ENCODE results near the gene GATAD2A. TPM values are rescaled to one million over a fixed set of nuclear protein-coding genes. Genes with fewer than 3 reads are reported as not detected.

The GATAD2A gene
- total and polyA plus RNA-seq, 2 donors (not counting 1 experiment from before 2014, with no cell fraction given), result 31.7 to 63.5 TPM

DNA sequence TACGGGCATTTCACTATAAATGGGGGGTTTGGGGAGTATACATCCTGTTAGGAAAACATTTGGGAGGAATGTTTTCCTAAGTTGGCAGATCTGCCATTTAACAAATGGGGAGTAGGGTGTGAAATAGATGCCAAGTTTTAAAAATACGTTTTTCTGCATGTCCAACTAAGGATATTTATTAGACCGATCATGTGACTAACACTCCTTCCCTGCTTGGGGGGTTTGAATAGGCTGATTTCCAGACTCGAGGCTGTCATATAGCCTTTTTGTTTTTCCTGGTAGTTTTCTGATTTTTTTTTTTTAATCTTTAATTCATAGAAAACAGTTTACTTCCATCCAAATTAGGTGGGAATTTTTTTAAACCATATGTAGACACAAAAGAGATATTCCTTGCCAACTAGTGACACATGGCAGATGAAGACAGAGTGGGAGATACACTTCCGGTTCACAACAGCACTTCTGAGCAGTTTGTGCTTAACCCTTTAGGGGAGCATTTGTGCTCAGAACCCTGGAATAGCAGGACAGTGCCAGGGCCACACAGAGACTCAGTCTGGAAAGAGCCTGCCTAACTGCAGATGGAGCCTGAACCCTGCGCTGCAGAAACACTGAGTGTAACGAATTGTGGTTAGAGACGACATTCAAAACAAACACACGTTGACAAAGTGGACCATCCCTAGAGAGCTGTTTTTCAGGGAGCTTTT lies 5.6 kb upstream of the GATAD2A start:
- Histone ChIP-seq H4K20me1 (ENCODE audit: control insufficient read depth, extremely low read depth, insufficient read depth, low read length) (no peaks in the 10 kb centered on the region), H3K4me2 (ENCODE audit: extremely low read depth, insufficient read depth, low read length) (peak overlapping the region; percentile 48), H3K79me2 (ENCODE audit: control insufficient read depth, insufficient read depth, low read length) (peaks cover 16% of the 10 kb centered on the region), H3K27me3 (ENCODE audit: control insufficient read depth, insufficient read depth, low read length) (no peaks in the 10 kb centered on the region), H3K9ac (ENCODE audit: insufficient read depth, low read length) (no peak overlapping the region), H3K27ac (ENCODE audit: insufficient read depth, low read length) (no peak overlapping the region), H3K4me3 (replicated peaks in 1 of 4; ENCODE audit: control extremely low read depth in 1 of 4, insufficient read depth in 1 of 4, low read depth in 3 of 4, low read length in 4 of 4) (no peak overlapping the region), H3K4me1 (ENCODE audit: control insufficient read depth, extremely low read depth, insufficient read depth, low read length) (peaks cover 20% of the 10 kb centered on the region), H3K36me3 (ENCODE audit: control insufficient read depth, insufficient read depth, low read length) (no peaks in the 10 kb centered on the region), H2AFZ (ENCODE audit: low read length) (peak overlapping the region; percentile 45), H3K9me3 (ENCODE audit: control insufficient read depth, insufficient read depth, low read depth, low read length) (no peaks in the 10 kb centered on the region)
- TF ChIP-seq, protein P1, sequence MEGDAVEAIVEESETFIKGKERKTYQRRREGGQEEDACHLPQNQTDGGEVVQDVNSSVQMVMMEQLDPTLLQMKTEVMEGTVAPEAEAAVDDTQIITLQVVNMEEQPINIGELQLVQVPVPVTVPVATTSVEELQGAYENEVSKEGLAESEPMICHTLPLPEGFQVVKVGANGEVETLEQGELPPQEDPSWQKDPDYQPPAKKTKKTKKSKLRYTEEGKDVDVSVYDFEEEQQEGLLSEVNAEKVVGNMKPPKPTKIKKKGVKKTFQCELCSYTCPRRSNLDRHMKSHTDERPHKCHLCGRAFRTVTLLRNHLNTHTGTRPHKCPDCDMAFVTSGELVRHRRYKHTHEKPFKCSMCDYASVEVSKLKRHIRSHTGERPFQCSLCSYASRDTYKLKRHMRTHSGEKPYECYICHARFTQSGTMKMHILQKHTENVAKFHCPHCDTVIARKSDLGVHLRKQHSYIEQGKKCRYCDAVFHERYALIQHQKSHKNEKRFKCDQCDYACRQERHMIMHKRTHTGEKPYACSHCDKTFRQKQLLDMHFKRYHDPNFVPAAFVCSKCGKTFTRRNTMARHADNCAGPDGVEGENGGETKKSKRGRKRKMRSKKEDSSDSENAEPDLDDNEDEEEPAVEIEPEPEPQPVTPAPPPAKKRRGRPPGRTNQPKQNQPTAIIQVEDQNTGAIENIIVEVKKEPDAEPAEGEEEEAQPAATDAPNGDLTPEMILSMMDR (conservative IDR thresholded peaks at IDR 0.05 in 1 of 2, IDR thresholded peaks at IDR 0.05 in 1 of 2; ENCODE audit: low read depth in 1 of 2, low read length in 2 of 2), result no peak
- no peak for TF ChIP-seq EZH2 (IDR thresholded peaks at IDR 0.05; ENCODE audit: low read length, missing control alignments)
- peak; percentile 41 to 48 for DNase-seq (ENCODE audit: low read depth in 2 of 2)

DNA sequence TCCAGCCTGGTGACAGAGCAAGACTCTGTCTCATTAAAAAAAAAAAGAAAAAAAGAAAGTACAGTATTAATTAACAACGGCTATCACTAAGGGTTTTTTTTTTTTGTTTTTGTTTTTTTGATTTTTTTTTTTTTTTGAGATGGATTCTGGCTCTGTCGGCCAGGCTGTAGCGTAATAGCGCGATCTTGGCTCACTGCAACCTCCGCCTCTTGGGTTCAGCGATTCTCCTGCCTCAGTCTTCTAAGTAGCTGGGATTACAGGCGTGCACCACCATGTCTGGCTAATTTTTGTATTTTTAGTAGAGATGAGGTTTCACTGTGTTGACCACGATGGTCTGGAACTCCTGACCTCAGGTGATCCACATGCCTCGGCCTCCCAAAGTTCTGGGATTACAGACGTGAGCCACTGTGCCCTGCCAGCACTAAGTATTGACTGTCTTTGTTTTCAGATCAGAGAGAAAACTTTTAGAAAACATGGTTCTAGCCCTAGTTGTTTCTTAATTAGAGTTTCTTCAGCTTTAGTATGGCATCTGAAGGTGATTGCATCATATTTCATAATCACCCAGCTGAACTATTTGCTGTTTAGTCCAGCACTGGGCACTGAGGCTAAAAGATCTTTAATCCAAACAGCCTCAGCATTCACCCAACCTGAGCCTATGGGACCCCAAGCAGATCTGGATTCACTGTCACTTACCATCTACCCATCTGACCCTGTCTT lies 2.7 kb upstream of the GATAD2A start:
- no peaks in the 10 kb centered on the region for H3K27me3 ChIP-seq (ENCODE audit: control insufficient read depth, insufficient read depth, low read length)
- H3K4me2 ChIP-seq (ENCODE audit: extremely low read depth, insufficient read depth, low read length), result peak overlapping the region; percentile 21
- H3K9ac ChIP-seq (ENCODE audit: insufficient read depth, low read length), result no peak overlapping the region
- TF ChIP-seq, protein P1 (conservative IDR thresholded peaks at IDR 0.05 in 1 of 2, IDR thresholded peaks at IDR 0.05 in 1 of 2; ENCODE audit: low read depth in 1 of 2, low read length in 2 of 2), result no peak
- no peak for TF ChIP-seq EZH2 (IDR thresholded peaks at IDR 0.05; ENCODE audit: low read length, missing control alignments)
- H2AFZ ChIP-seq (ENCODE audit: low read length), result no peak overlapping the region
- H3K79me2 ChIP-seq (ENCODE audit: control insufficient read depth, insufficient read depth, low read length), result peaks cover 22% of the 10 kb centered on the region
- no peak overlapping the region for H3K4me3 ChIP-seq (replicated peaks in 1 of 4; ENCODE audit: control extremely low read depth in 1 of 4, insufficient read depth in 1 of 4, low read depth in 3 of 4, low read length in 4 of 4)
- peak in 1 of 2 donors; percentile 46 for DNase-seq (ENCODE audit: low read depth in 2 of 2)
- peak overlapping the region; percentile 63 for H3K27ac ChIP-seq (ENCODE audit: insufficient read depth, low read length)
- no peaks in the 10 kb centered on the region for H3K9me3 ChIP-seq (ENCODE audit: control insufficient read depth, insufficient read depth, low read depth, low read length)
- peaks cover 24% of the 10 kb centered on the region for H3K4me1 ChIP-seq (ENCODE audit: control insufficient read depth, extremely low read depth, insufficient read depth, low read length)
- no peaks in the 10 kb centered on the region for H4K20me1 ChIP-seq (ENCODE audit: control insufficient read depth, extremely low read depth, insufficient read depth, low read length)
- no peaks in the 10 kb centered on the region for H3K36me3 ChIP-seq (ENCODE audit: control insufficient read depth, insufficient read depth, low read length)

DNA sequence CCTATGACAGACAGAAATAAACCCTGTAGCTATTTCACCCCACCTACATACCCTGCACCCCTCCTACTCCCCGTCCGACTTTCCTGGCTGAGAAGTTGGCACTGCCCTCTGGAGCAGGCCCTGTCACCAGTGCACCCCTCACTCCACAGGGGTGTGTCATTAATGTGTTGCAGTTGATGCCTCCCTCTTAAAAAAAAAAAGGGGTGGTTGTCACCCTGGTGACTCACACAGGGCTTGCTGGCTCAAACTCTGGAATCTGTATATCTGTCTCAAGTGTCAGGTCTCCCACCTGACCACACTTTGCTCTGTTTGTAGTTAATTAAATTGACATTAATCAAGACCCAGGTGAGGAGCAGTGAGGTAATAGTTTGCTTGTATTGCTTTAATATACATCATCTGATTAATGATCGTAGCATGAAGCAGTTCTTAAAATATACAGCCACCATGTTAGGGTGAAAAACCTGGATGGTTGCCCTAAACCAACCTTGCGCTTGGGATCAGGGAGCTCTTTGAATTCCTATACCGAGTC lies 2.0 kb upstream of the GATAD2A start:
- DNase-seq (ENCODE audit: low read depth in 2 of 2), result peak; percentile 31 to 60
- Histone ChIP-seq H3K4me3 (replicated peaks in 1 of 4; ENCODE audit: control extremely low read depth in 1 of 4, insufficient read depth in 1 of 4, low read depth in 3 of 4, low read length in 4 of 4) (no peak overlapping the region), H3K27ac (ENCODE audit: insufficient read depth, low read length) (peak overlapping the region; percentile 63), H3K27me3 (ENCODE audit: control insufficient read depth, insufficient read depth, low read length) (no peaks in the 10 kb centered on the region), H4K20me1 (ENCODE audit: control insufficient read depth, extremely low read depth, insufficient read depth, low read length) (no peaks in the 10 kb centered on the region), H3K36me3 (ENCODE audit: control insufficient read depth, insufficient read depth, low read length) (no peaks in the 10 kb centered on the region), H3K9me3 (ENCODE audit: control insufficient read depth, insufficient read depth, low read depth, low read length) (no peaks in the 10 kb centered on the region), H3K4me2 (ENCODE audit: extremely low read depth, insufficient read depth, low read length) (peak overlapping the region; percentile 42), H3K9ac (ENCODE audit: insufficient read depth, low read length) (no peak overlapping the region), H3K79me2 (ENCODE audit: control insufficient read depth, insufficient read depth, low read length) (peaks cover 28% of the 10 kb centered on the region), H2AFZ (ENCODE audit: low read length) (no peak overlapping the region), H3K4me1 (ENCODE audit: control insufficient read depth, extremely low read depth, insufficient read depth, low read length) (peaks cover 24% of the 10 kb centered on the region)
- no peak for TF ChIP-seq EZH2 (IDR thresholded peaks at IDR 0.05; ENCODE audit: low read length, missing control alignments)

All from fibroblast of lung (primary cell).